ENCODE results near the gene ZNF555. TPM values are rescaled to one million over a fixed set of nuclear protein-coding genes. Genes with fewer than 3 reads are reported as not detected.
A peak's percentile ranks its signal among the peaks of the same experiment; 100 is the strongest.
"Not testable (repeated sequence)": the region's sequence is repeated elsewhere in the genome, so short reads cannot be mapped to it uniquely, and the experiment has no call there.

ZNF555 gene
- 1 to 10 TPM; 1.8 to 6.7 (median 4.5) TPM for polyA plus RNA-seq (ENCODE audit: low read depth in 6 of 6)

GRCh38 chr19:2840794-2841791 is at the start of gene ZNF555:
Gene ZNF555 (plus strand): TSS chr19:2841475. CDS start chr19:2841573, 98 bp downstream.
- peak; percentile 97 for DNase-seq
- Mint-ChIP-seq H3K4me1 (peaks cover 10 to 30% (median 25%) of the 10 kb centered on the region in 3 donors), H3K4me3 (peak within 1 kb of the TSS; percentile 91 to 98 (median 96)), H3K36me3 (peaks cover 8 to 9% of the 10 kb centered on the region in 2 donors), H3K9me3 (peaks cover 0 to 16% (median 10%) of the 10 kb centered on the region in 7 donors), H3K27ac (peak within 1 kb of the TSS; percentile 83 to 99 (median 93)), H3K27me3 (no peaks in the 10 kb centered on the region)
- peak; percentile 93 to 95 for ATAC-seq (ENCODE audit: low read depth in 2 of 2)

- H3K36me3 Mint-ChIP-seq: no peaks in the 10 kb centered on the region
- peaks cover 10 to 29% (median 18%) of the 10 kb centered on the region in 3 donors for H3K4me1 Mint-ChIP-seq
- no peak overlapping the region for H3K4me3 Mint-ChIP-seq
- no peaks in the 10 kb centered on the region for H3K27me3 Mint-ChIP-seq
- ATAC-seq (ENCODE audit: low read depth in 2 of 2) (no peak), DNase-seq (no peak)
- H3K27ac Mint-ChIP-seq: peak overlapping the region in 1 of 6 donors; percentile 66
- no peaks in the 10 kb centered on the region for H3K9me3 Mint-ChIP-seq
Measured at GRCh38 chr19:2791876-2792275, 49.4 kb upstream of the ZNF555 start.

DNA sequence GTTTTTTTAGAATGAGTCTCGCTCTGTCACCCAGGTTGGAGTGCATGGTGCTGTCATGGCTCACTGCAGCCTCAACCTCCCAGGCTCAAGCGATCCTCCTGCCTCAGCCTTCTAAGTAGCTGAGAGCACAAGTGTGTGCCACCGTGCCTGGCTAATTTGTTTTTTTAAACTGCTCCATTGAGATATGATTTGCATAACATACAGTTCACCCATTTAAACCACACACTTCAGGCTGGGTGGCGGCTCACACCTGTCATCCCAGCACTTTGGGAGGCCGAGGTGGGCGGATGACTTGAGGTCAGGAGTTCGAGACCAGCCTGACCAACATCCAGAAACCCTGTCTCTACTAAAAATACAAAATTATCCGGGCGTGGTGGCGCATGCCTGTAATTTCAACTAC is 48.6 kb upstream of the ZNF555 start:
- H3K27me3 Mint-ChIP-seq; H3K4me3 Mint-ChIP-seq; ATAC-seq (ENCODE audit: low read depth in 2 of 2); H3K27ac Mint-ChIP-seq; H3K36me3 Mint-ChIP-seq; H3K9me3 Mint-ChIP-seq; DNase-seq: not testable (repeated sequence)
- peaks cover 10 to 21% (median 18%) of the 10 kb centered on the region in 3 donors for H3K4me1 Mint-ChIP-seq

- Mint-ChIP-seq H3K27ac (no peak overlapping the region), H3K36me3 (no peaks in the 10 kb centered on the region)
Measured at GRCh38 chr19:2793126-2793525, 48.1 kb upstream of the ZNF555 start.

GRCh38 chr19:2793577-2793976 is 47.7 kb upstream of the ZNF555 start:
- Mint-ChIP-seq H3K36me3 (no peaks in the 10 kb centered on the region), H3K27ac (no peak overlapping the region), H3K4me3 (no peak overlapping the region), H3K4me1 (peaks cover 10 to 16% (median 13%) of the 10 kb centered on the region in 3 donors), H3K27me3 (no peaks in the 10 kb centered on the region), H3K9me3 (no peaks in the 10 kb centered on the region)
- no peak for ATAC-seq (ENCODE audit: low read depth in 2 of 2)
- DNase-seq: no peak

More at GRCh38 chr19:2793126-2793525, 48.1 kb upstream of the ZNF555 start:
- Mint-ChIP-seq H3K9me3 (no peaks in the 10 kb centered on the region), H3K4me1 (peaks cover 10 to 18% (median 16%) of the 10 kb centered on the region in 3 donors), H3K27me3 (no peaks in the 10 kb centered on the region), H3K4me3 (peak overlapping the region in 1 of 8 donors; percentile 44)
- ATAC-seq (ENCODE audit: low read depth in 2 of 2) (no peak), DNase-seq (no peak)

- H3K27ac Mint-ChIP-seq: no peak overlapping the region
- H3K4me3 Mint-ChIP-seq: no peak overlapping the region
- H3K36me3 Mint-ChIP-seq: peaks cover 0 to 5% of the 10 kb centered on the region in 2 donors
Measured at GRCh38 chr19:2795827-2796658, 45.2 kb upstream of the ZNF555 start.

DNA sequence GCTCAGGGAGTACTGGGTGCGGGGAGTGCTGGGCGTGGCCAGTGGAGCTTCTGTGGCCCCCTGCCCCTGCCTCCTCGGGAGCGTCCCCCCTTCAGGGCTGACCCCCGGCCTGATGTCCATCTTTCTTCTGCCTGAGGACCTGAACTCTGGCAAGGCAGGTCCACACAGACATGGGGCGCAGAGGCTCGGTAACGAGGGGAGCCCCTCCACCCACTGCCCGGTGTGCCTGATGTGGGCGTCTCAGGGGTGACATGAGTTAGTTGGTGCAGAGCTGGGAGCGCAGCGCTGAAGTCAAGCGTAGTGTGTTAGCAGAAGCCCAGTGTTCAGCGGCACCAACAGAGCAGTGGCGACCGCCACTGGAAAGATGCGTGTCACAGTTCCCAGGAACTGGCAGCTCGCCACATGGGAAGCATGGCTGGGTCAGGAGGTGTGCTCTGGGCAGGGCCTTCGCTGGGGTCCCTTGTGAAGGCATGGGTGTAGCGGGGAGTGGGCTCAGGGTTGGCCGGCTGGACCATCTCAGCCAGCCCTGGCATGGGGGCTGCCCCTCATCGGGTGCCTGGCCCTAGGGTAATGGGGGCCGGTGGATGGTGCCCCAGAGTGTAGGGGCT is 44.5 kb upstream of the ZNF555 start:
- H3K4me3 Mint-ChIP-seq: no peak overlapping the region
- H3K4me1 Mint-ChIP-seq: peaks cover 0 to 4% (median 2%) of the 10 kb centered on the region in 3 donors
- H3K36me3 Mint-ChIP-seq: peaks cover 0 to 10% of the 10 kb centered on the region in 2 donors
- DNase-seq: no peak
- no peaks in the 10 kb centered on the region for H3K27me3 Mint-ChIP-seq
- no peak for ATAC-seq (ENCODE audit: low read depth in 2 of 2)
- H3K27ac Mint-ChIP-seq: no peak overlapping the region
- H3K9me3 Mint-ChIP-seq: no peaks in the 10 kb centered on the region

More at GRCh38 chr19:2795827-2796658, 45.2 kb upstream of the ZNF555 start:
- ATAC-seq (ENCODE audit: low read depth in 2 of 2) (no peak), DNase-seq (no peak)
- H3K9me3 Mint-ChIP-seq: no peaks in the 10 kb centered on the region
- H3K27me3 Mint-ChIP-seq: no peaks in the 10 kb centered on the region
- H3K4me1 Mint-ChIP-seq: peaks cover 0 to 4% (median 0%) of the 10 kb centered on the region in 3 donors

DNA sequence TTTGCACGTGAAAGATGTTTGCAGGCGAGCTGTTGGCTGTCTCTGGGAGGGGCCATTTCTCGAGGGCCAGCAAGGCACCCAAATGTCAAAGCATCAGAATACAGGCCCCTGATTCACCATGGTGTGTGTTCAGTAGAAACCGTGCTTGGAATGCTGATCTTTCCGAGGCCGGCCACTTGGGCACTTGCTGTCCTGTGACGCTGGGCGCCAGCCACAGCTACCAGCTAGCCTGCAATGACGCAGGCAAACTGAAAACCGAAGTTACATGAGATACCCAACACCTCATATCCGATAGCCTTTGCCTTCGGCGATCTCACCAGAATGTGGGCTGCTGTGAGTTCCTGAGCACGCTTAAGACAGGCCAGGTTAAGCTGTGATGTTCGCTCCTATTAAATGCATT is 44.0 kb upstream of the ZNF555 start:
- H3K4me3 Mint-ChIP-seq: no peak overlapping the region
- peaks cover 0 to 15% of the 10 kb centered on the region in 2 donors for H3K36me3 Mint-ChIP-seq
- no peaks in the 10 kb centered on the region for H3K9me3 Mint-ChIP-seq
- ATAC-seq (ENCODE audit: low read depth in 2 of 2) (no peak), DNase-seq (no peak)
- H3K4me1 Mint-ChIP-seq: peaks cover 0 to 5% (median 4%) of the 10 kb centered on the region in 3 donors
- no peak overlapping the region for H3K27ac Mint-ChIP-seq
- H3K27me3 Mint-ChIP-seq: no peaks in the 10 kb centered on the region

DNA sequence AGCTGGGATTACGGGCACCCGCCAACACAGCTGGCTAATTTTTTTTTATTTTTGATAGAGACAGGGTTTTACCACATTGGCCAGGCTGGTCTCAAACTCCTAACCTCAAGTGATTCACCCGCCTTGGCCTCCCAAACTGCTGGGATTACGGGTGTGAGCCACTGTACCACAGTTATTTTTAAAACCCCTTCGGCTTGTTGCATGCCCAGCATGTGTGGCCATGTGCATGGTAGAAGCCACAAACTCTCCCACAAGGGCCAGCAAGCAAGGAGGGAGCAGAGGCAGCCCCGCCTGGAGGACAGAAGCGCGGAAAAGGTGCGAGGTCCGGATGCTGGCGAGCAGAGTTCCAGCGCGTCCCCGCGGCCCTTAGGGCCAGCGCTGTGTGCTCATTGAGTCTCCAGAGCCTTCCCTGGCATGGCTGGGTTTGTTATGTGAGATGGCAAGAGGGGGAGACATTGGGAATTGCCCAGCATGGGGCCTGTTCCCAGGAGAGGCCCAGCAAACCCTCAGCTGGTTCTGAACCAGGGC is 43.1 kb upstream of the ZNF555 start:
- no peak for DNase-seq

GRCh38 chr19:2798733-2799132 is 42.5 kb upstream of the ZNF555 start:
- H3K4me1 Mint-ChIP-seq: peaks cover 1 to 10% (median 9%) of the 10 kb centered on the region in 3 donors
- ATAC-seq (ENCODE audit: low read depth in 2 of 2) (no peak), DNase-seq (no peak)
- no peaks in the 10 kb centered on the region for H3K9me3 Mint-ChIP-seq
- no peaks in the 10 kb centered on the region for H3K27me3 Mint-ChIP-seq
- H3K27ac Mint-ChIP-seq: no peak overlapping the region
- no peak overlapping the region for H3K4me3 Mint-ChIP-seq
- peaks cover 0 to 23% of the 10 kb centered on the region in 2 donors for H3K36me3 Mint-ChIP-seq

More for the DNA sequence above, 43.1 kb upstream of the ZNF555 start:
- Mint-ChIP-seq H3K27ac (no peak overlapping the region), H3K4me3 (no peak overlapping the region), H3K4me1 (peaks cover 1 to 9% (median 9%) of the 10 kb centered on the region in 3 donors), H3K36me3 (peaks cover 0 to 23% of the 10 kb centered on the region in 2 donors), H3K9me3 (no peaks in the 10 kb centered on the region), H3K27me3 (no peaks in the 10 kb centered on the region)
- no peak for ATAC-seq (ENCODE audit: low read depth in 2 of 2)

DNA sequence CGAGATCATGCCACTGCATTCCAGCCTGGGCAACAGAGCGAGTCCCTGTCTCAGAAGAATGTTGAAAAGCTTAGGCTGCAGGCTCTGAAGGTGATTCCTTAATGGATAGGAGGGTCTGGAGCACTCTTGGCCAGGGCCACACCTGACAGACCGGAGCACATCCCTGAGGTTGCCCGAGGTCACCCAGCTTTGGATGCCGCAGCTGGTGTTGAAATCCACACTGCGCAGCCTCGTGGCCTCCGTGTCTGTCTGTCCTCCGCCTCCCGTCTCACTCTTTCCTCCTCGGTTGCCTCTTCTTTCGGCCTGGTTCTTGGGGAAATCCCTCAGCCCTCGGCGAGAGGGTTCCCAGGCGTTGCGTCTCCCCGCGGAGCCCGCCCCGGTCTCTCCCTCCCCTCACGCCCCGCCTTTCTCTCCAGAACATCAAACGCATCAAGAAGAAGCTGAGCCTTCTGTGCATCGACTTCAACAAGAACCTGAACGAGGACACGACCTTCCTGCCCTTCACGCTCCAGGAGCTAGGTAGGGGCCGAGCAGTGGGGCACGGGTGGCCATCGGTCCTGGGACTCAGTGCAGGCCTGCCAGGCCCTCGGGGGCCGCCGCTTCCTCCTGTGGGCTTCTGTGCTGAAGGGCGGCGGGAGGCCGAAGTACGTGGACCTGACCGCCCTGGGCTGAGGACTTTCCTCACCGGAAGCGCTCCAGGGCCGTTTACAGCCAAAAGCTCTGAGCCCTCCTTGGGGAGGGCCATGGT is 41.8 kb upstream of the ZNF555 start:
- DNase-seq: no peak
- Mint-ChIP-seq H3K36me3 (peaks cover 0 to 23% of the 10 kb centered on the region in 2 donors), H3K4me3 (no peak overlapping the region)

GRCh38 chr19:2800506-2800905 is 40.8 kb upstream of the ZNF555 start:
- ATAC-seq (ENCODE audit: low read depth in 2 of 2) (no peak), DNase-seq (no peak)
- no peak overlapping the region for H3K27ac Mint-ChIP-seq
- peaks cover 0 to 23% of the 10 kb centered on the region in 2 donors for H3K36me3 Mint-ChIP-seq
- no peaks in the 10 kb centered on the region for H3K27me3 Mint-ChIP-seq
- no peaks in the 10 kb centered on the region for H3K9me3 Mint-ChIP-seq
- peaks cover 1 to 13% (median 5%) of the 10 kb centered on the region in 3 donors for H3K4me1 Mint-ChIP-seq
- no peak overlapping the region for H3K4me3 Mint-ChIP-seq

More for the DNA sequence above, 41.8 kb upstream of the ZNF555 start:
- Mint-ChIP-seq H3K27me3 (no peaks in the 10 kb centered on the region), H3K27ac (no peak overlapping the region), H3K9me3 (no peaks in the 10 kb centered on the region), H3K4me1 (peaks cover 1 to 13% (median 9%) of the 10 kb centered on the region in 3 donors)
- no peak for ATAC-seq (ENCODE audit: low read depth in 2 of 2)

Data from naive B cell (primary cell).